Measurements from ENCODE around the gene FSTL4.
"Not testable (repeated sequence)": the region's sequence is repeated elsewhere in the genome, so short reads cannot be mapped to it uniquely, and the experiment has no call there.

Gene FSTL4

GRCh38 chr5:133227897-133228296 is 384.4 kb downstream of the FSTL4 start:
- DNase-seq (ENCODE audit: low read depth in 2 of 2) = no peak

GRCh38 chr5:133227082-133227481 is 385.3 kb downstream of the FSTL4 start:
- DNase-seq (ENCODE audit: low read depth in 2 of 2) = no peak

GRCh38 chr5:133226186-133226585 is 386.2 kb downstream of the FSTL4 start:
- DNase-seq (ENCODE audit: low read depth in 2 of 2) = no peak

GRCh38 chr5:133225671-133226152 is 386.6 kb downstream of the FSTL4 start:
- DNase-seq (ENCODE audit: low read depth in 2 of 2) = no peak

GRCh38 chr5:133222979-133223378 is 389.4 kb downstream of the FSTL4 start:
- DNase-seq (ENCODE audit: low read depth in 2 of 2) = no peak

GRCh38 chr5:133222521-133222920 is 389.8 kb downstream of the FSTL4 start:
- no peak for DNase-seq (ENCODE audit: low read depth in 2 of 2)

- no peak for DNase-seq (ENCODE audit: low read depth in 2 of 2)
Measured at GRCh38 chr5:133222040-133222439, 390.3 kb downstream of the FSTL4 start.

GRCh38 chr5:133220851-133221674 is 391.3 kb downstream of the FSTL4 start:
- DNase-seq (ENCODE audit: low read depth in 2 of 2) = no peak

- no peak for DNase-seq (ENCODE audit: low read depth in 2 of 2)
Measured at GRCh38 chr5:133219296-133219695, 393.0 kb downstream of the FSTL4 start.

GRCh38 chr5:133216138-133216537 is 396.2 kb downstream of the FSTL4 start:
- not testable (repeated sequence) for DNase-seq (ENCODE audit: low read depth in 2 of 2)

- no peak for DNase-seq (ENCODE audit: low read depth in 2 of 2)
Measured at GRCh38 chr5:133214153-133214820, 398.1 kb downstream of the FSTL4 start.

- no peak for DNase-seq (ENCODE audit: low read depth in 2 of 2)
Measured at GRCh38 chr5:133205649-133206048, 406.7 kb downstream of the FSTL4 start.

GRCh38 chr5:133205204-133205603 is 407.1 kb downstream of the FSTL4 start:
- no peak for DNase-seq (ENCODE audit: low read depth in 2 of 2)

GRCh38 chr5:133203317-133204305 is 408.7 kb downstream of the FSTL4 start:
- DNase-seq (ENCODE audit: low read depth in 2 of 2) = no peak

- no peak for DNase-seq (ENCODE audit: low read depth in 2 of 2)
Measured at GRCh38 chr5:133202066-133202665, 410.2 kb downstream of the FSTL4 start.

GRCh38 chr5:133201310-133201709 is 411.0 kb downstream of the FSTL4 start:
- no peak for DNase-seq (ENCODE audit: low read depth in 2 of 2)

- no peak for DNase-seq (ENCODE audit: low read depth in 2 of 2)
Measured at GRCh38 chr5:133200256-133200655, 412.1 kb downstream of the FSTL4 start.

GRCh38 chr5:133199417-133200178 is 412.7 kb downstream of the FSTL4 start:
- no peak for DNase-seq (ENCODE audit: low read depth in 2 of 2)

- no peak for DNase-seq (ENCODE audit: low read depth in 2 of 2)
Measured at GRCh38 chr5:133198511-133198910, 413.8 kb downstream of the FSTL4 start.

GRCh38 chr5:133196441-133197085 is 415.8 kb downstream of the FSTL4 start:
- no peak for DNase-seq (ENCODE audit: low read depth in 2 of 2)
